ENCODE data around the gene PNPLA6.
A peak's percentile ranks its signal among the peaks of the same experiment; 100 is the strongest.
"Not testable (repeated sequence)": the region's sequence is repeated elsewhere in the genome, so short reads cannot be mapped to it uniquely, and the experiment has no call there.

The PNPLA6 gene

DNA sequence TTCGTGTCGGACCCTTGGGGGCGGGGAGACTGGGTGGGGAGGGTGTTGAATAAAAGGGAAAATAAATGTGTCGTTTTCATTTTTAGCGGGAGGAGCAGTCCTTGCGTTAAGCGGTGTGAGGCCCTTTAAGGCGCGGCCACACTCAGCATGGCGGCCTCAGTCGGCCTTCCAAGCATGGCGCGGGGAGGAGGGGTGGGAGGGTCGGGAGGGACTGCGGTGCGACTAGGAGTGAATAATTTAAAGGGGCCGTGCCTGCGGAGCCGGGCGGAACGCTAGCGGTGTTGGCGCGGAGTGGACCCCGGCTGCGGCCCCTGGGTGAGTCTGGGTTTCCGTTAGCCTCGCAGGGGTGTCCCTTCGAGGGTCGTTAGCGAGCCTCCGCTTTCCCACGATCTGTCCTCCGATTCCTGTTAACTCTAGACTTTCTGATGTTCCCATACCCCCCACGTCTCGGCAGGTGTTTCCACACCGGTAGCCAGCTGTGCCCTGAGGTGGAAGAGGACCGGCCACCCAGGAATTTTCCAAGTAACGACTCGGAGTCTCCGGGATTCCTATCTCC is 1.5 kb upstream of the PNPLA6 start:
- peak; percentile 95 for DNase-seq

DNA sequence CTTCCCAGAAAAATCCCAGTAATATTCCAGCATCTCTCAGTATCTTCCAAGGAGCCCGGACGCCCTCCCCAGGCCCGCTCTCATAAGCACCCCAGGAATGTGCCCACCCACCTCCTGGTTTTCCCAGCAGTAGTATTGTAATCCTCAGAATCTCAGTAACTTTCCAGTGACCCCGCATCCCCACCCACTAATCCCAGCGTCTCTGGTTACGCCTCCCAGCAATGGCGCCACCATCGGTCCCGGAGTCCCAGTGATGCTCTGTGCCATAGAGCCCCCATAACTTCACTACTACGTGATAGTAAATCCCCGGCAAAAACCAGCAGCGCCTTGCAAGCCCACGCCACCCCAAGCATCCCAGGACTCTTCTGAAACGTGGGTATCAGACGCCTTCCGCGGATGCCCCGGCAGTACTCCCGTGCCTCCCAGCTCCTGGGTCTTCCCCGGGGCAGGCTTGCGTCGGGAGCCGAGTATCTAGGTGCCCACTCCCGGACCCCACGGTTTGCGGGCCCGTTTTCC is 928 bp upstream of the PNPLA6 start:
- DNase-seq, result peak; percentile 89

DNA sequence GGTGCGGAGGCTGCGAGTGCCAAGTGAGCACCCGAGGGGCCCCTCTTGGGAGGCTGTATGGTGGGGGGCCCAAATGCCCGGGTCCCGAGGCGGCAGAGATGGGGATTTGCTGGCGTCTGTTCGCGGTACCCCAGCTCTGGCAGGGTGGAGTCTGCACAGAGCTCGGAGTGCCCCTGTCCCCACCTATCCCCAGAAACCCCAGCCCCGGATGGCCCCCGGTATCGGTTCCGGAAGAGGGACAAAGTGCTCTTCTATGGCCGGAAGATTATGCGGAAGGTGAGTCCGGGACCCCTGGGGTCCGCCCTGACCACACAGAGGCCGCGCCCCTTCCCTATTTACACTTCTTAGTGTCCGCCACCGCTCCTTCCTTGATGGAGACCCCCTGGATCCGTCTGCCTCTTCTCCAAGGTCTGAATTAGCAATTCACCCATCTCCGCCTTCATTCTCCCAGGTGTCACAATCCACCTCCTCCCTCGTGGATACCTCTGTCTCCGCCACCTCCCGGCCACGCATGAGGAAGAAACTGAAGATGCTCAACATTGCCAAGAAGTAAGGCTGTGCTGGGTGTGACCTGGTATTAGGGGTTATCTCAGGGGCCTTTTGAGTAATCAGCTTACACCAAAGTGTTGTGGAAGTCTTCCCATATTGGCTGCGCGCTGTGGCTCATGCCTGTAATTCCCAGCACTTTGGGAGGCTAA is 630 bp downstream of the PNPLA6 start:
- no peak for DNase-seq

DNA sequence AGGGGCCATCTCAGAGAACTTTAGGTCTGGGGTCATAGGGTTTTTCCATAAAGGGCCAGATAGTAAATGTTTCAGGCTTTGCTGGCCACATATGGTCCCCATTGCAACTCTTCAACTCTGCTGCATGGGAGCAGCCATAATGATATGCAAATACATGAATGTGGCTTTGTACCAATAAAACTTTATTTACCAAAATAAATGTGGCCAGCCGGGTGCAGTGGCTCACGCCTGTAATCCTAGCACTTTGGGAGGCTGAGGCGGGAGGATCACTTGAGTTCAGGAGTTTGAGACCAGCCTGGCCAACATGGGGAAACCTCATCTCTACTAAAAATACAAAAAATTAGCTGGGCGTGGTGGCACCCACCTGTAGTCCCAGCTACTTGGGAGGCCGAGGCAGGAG is 3.5 kb downstream of the PNPLA6 start:
- not testable (repeated sequence) for DNase-seq

GRCh38 chr19:7539827-7540425 is 4.4 kb downstream of the PNPLA6 start:
- no peak for DNase-seq

DNA sequence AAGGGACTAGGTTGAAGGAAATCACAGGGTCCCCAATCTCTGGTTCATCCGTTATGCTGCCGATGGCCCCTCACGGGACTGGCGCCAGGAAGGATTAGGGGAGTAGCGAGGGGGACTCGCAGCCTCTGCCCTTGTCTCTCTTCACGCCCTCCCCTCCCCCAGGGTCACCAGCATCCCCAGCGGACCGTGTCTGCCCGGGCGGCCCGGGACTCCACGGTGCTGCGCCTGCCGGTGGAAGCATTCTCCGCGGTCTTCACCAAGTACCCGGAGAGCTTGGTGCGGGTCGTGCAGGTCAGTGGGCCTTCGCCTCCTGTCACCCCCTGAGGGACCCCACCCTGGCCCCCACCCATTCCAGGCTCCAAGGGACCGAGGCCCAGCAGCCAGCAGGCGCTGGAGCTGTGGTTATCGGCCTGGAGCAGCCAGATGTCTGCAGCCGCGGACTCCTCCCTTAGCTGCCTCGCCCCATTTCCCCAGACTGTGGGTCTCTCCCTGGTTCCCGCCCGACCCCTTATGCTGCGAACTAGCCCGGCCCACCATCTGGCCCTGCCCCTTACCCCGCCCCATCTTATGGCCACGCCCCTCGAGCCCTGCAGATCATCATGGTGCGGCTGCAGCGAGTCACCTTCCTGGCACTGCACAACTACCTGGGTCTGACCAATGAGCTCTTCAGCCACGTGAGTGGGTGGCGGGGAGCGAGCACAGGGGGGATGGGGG is 5.4 kb downstream of the PNPLA6 start:
- no peak for DNase-seq

- DNase-seq, result no peak
These were observed 5.9 kb downstream of the PNPLA6 start for GRCh38 chr19:7541475-7541824.

DNA sequence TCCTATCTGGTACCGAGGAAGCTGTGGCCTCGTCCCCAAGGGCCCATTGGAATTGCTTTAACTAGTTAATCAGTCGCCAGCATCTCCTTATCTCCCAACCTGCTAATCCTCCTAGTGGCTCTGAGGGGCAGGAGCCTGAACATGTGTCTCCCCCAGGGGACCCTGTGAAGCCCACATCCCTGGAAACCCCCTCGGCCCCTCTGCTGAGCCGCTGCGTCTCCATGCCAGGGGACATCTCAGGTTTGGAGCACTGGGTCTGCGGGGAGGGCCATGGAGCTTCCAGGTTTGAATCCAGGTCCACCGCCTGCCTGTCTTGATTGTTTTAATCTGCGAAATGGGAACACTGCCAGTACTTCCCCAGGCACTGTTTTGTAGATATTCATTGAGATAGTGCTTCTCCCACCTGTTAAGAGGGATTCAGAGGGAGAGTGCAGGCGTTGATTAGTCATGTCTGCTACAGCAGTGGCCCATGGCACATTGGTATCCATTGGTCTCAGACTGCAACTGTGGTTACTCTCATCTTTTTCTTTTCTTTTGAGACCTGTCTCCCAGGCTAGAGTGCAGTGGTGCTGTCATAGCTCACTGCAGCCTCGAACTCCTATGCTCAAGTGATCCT is 6.4 kb downstream of the PNPLA6 start:
- DNase-seq, result no peak

DNA sequence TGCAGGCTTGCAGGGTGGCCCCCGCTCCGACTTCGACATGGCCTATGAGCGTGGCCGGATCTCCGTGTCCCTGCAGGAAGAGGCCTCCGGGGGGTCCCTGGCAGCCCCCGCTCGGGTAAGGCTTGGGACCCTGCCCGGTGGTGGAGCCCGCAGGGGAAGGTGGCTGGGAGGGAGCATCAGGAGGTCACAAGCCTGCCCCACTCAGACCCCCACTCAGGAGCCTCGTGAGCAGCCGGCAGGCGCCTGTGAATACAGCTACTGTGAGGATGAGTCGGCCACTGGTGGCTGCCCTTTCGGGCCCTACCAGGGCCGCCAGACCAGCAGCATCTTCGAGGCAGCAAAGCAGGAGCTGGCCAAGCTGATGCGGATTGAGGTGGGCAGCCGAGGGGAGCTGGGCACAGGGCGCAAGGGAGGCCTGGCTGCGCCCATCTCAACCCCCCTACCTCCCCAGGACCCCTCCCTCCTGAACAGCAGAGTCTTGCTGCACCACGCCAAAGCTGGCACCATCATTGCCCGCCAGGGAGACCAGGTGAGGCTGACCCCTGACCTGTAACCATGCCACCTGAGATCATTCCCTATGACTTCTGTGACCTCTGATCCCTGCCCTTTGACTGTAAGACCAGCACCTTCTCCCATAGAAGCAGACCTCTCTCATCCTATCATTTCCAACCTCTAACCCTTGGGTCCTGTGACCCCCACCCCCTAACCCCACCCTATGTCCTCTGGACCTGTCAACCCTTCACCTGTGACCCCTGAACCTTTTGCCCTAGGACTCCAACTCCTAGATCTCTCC is 7.2 kb downstream of the PNPLA6 start:
- no peak for DNase-seq

DNA sequence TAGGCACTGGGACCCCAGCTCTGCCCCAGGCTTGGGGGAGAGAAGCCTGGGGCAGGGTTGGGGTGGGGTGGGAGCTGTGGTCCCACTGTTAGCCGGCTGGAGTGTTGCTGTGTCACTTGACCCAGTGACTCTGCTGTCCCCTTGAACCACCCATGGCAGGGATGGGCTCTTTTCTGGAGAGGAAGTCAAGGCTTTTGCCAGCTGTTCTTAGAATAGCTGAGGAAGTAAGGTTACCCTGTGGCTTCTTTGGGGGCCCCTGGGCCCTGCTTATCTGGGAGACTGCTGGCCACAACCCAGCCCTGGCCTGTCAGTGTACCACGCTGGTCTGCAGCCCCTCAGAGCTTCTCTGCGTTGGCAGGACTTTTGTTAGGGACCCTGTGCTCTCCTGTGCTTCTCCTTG is 9.1 kb downstream of the PNPLA6 start:
- no peak for DNase-seq

- DNase-seq, result no peak
These were observed 9.8 kb downstream of the PNPLA6 start for GRCh38 chr19:7545300-7545699.

DNA sequence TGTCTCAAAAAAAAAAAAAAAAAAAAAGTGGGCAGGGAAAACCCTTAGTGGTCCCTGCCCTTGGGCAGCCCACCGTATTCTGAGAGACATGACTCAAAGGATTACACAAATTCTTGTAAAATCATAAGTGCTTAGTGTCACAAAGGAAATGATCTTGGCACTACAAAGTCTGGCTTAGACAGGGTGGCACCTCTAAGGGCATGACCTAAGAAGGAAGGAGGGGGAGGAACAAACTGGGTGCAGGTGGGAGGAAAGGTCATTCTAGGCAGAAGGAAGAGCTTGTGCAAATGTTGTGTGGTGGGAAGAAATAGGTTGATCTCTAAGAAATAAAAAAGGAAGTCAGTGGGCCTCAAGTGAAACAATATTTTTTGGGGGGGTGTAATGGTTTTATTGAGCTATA is 10.4 kb downstream of the PNPLA6 start:
- DNase-seq, result no peak

GRCh38 chr19:7547159-7547558 is 11.6 kb downstream of the PNPLA6 start:
- DNase-seq, result no peak

DNA sequence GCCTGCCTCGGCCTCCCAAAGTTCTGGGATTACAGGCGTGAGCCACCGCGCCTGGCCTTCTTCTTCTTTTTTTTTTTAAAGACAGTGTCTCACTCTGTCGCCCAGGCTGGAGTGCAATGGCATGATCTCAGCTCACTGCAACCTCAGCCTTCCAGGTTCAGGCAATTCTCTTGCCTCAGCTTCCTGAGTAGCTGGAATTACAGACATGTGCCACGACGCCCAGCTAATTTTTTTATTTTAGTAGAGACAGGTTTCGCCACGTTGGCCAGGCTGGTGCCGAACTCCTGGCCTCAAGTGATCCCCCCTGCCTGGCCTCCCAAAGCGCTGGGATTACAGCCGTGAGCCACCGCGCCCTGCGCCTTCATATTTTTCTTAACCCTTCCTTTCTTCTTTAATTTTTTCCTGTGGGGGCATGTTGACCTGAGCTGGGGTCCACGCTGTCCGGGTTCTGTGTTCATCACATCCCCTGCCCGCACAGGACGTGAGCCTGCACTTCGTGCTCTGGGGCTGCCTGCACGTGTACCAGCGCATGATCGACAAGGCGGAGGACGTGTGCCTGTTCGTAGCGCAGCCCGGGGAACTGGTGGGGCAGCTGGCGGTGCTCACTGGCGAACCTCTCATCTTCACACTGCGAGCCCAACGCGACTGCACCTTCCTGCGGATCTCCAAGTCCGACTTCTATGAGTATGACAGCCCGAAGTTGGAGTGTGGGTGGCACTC is 14.1 kb downstream of the PNPLA6 start:
- no peak for DNase-seq

DNA sequence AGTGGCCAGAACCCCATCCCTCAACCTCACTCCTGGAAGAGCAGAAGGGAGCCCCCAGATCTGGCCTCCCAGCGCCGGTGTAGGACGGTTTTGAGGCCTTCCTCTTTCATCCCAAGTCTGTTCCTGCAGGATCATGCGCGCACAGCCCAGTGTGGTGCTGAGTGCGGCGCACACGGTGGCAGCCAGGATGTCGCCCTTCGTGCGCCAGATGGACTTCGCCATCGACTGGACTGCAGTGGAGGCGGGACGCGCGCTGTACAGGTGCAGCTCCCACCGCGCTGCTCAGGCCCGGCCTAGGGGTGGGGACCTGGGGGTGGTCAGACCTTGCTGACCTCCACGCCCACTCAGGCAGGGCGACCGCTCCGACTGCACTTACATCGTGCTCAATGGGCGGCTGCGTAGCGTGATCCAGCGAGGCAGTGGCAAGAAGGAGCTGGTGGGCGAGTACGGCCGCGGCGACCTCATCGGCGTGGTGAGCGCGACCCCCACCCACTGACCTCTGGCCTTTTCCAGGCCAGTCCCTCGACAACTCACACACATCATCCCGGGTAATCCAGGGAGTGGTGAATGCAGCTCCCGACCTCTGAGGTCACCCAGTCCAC is 14.8 kb downstream of the PNPLA6 start:
- DNase-seq, result no peak

DNA sequence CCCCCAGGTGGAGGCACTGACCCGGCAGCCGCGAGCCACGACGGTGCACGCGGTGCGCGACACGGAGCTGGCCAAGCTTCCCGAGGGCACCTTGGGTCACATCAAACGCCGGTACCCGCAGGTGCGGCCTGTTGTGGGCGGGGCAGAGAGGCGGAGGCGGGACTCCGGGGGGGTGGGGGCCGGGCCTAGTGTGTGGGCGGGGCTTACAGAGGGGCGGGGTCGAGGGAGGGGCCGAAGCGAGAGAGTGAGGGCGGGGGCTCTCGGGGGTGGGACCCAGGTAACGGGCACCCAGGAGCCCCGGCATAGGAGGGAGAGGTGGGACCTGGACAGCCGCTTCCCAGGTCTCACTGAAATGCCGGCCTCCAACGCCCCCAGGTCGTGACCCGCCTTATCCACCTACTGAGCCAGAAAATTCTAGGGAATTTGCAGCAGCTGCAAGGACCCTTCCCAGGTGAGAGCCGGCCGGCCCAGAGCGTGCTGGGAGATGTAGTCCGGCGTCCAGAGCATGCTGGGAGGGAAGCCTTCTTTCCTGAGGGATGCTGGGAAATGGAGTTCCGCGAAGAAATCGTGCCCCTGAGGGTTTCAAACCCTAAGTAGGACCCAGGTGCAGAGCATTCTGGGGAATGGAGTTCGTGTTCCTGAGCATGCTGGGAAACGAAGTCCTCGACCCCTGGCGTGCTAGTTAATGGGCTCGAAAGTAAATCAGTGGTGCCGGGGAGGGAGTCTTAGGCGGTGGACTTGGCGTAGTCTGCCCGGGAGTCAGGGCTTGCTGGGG is 15.7 kb downstream of the PNPLA6 start:
- peak; percentile 88 for DNase-seq

DNA sequence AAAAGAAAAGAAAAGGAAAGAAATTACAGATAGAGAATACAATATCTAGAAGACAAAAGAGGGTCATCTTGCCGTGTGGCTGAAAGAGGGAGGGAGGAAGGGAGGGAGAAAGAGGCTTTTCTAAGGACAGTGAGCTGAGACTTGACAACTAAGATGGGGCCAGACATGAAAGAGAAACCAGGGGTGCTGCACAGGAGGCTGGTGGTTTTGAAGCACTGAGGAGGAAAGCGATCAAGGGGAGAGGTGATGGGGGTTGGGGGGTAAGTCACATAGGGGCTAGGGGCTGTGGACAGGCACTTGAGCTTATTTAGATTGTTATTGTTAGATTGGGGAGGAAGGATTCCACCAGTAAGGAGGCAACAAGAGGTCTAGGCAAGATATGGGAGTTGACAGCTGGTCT is 17.3 kb downstream of the PNPLA6 start:
- no peak for DNase-seq

GRCh38 chr19:7554565-7554964 is 19.0 kb downstream of the PNPLA6 start:
- no peak for DNase-seq

DNA sequence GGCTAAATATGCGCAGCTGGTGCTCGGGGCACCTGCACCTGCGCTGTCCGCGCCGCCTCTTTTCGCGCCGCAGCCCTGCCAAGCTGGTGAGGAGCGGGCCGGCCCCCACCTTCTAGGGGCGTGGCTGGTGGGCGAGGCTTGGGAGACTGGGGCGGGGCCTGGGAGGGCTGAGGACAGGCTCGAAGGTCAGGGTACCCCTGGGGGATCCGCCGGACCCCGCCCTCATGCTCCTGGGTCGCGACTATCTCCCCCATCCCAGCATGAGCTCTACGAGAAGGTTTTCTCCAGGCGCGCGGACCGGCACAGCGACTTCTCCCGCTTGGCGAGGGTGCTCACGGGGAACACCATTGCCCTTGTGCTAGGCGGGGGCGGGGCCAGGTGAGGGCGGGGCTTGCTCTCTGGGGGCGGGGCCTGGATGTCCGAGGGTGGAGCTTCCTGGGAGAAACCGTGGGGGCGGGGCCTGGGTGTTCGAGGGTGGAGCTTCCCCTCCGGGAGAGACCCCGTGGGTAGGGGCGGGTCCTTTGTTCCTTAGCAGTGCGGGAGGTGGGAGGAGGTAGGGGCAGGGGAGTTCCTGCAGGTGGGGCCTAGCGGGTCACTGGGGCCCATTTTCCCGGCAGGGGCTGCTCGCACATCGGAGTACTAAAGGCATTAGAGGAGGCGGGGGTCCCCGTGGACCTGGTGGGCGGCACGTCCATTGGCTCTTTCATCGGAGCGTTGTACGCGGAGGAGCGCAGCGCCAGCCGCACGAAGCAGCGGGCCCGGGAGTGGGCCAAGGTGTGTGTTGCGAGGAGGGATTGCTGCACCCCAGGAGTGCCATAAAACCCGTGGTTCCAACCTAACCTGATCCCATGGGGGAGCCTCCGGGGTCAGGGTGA is 19.7 kb downstream of the PNPLA6 start:
- DNase-seq, result no peak

Data from right hindlimb (tissue), 1 donor.